ENCODE data around the gene JMJD8. TPM values are rescaled to one million over a fixed set of nuclear protein-coding genes. Genes with fewer than 3 reads are reported as not detected.

The JMJD8 gene
- total and polyA plus RNA-seq, 9 of the 15 experiments (the other 6 are each of a cell fraction or from before 2014, with no cell fraction given), result 1.2 to 50.6 (median 29.3) TPM

DNA sequence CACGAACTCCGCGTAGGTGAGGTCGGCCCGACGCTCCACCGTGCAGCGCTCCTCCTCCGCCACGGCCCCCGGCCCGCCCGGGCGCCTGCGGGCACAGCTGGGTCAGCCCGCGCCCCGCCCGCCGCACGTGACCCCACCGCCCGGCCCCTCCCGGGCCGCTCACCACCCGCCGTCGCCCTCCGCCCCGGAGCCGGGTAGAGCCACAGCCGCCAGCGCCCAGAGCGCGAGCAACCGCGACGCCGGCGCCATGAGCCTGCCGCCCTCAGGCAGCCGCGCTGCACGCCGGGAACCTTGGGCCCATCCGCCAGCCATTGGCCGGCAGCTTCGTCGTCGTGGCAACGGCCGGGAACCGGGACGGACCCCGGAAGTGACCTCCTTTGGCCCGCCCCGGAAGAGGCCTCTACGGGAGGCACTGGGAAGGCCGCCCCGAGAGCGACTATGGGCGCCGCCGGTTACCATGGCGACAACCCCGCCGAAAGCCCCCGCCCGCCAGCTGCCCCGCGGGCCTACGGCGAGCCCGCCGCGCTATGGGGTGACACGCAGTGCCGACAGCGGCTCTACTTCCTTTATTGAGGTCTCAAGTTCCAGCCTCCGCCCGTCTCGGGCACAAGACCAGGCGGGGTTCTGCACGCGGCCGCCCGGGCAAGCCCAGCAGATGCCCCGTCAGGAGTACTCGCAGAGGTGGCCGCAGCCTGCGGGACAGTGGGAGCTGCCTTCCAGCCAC, at the start of gene JMJD8 (continued):
- TF ChIP-seq, protein P1, sequence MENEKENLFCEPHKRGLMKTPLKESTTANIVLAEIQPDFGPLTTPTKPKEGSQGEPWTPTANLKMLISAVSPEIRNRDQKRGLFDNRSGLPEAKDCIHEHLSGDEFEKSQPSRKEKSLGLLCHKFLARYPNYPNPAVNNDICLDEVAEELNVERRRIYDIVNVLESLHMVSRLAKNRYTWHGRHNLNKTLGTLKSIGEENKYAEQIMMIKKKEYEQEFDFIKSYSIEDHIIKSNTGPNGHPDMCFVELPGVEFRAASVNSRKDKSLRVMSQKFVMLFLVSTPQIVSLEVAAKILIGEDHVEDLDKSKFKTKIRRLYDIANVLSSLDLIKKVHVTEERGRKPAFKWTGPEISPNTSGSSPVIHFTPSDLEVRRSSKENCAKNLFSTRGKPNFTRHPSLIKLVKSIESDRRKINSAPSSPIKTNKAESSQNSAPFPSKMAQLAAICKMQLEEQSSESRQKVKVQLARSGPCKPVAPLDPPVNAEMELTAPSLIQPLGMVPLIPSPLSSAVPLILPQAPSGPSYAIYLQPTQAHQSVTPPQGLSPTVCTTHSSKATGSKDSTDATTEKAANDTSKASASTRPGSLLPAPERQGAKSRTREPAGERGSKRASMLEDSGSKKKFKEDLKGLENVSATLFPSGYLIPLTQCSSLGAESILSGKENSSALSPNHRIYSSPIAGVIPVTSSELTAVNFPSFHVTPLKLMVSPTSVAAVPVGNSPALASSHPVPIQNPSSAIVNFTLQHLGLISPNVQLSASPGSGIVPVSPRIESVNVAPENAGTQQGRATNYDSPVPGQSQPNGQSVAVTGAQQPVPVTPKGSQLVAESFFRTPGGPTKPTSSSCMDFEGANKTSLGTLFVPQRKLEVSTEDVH (IDR thresholded peaks at IDR 0.05; ENCODE audit: low read depth, partially characterized antibody), result peak; percentile 81
- TF ChIP-seq MECOM (CRISPR knock-in tag; IDR thresholded peaks at IDR 0.05) (no peak), ZFP36 (IDR thresholded peaks at IDR 0.05; ENCODE audit: low read depth, low read length, partially characterized antibody) (no peak), THRAP3 (IDR thresholded peaks at IDR 0.05; ENCODE audit: borderline replicate concordance) (no peak), GATA2 (CRISPR knock-in tag; IDR thresholded peaks at IDR 0.05) (no peak), SUPT5H (IDR thresholded peaks at IDR 0.05) (peak; percentile 25), CREB1 (IDR thresholded peaks at IDR 0.05) (peak; percentile 78), CREB1 (CRISPR knock-in tag; IDR thresholded peaks at IDR 0.05) (peak; percentile 81), GATAD2A (IDR thresholded peaks at IDR 0.05) (0 out of 2 replicates have a peak, but pooled peaks have one; percentile 24), CREM (IDR thresholded peaks at IDR 0.05; ENCODE audit: low read depth) (peak; percentile 90), PRPF4 (IDR thresholded peaks at IDR 0.05; ENCODE audit: insufficient read depth, low read depth, low read length, poor library complexity, severe bottlenecking) (no peak), SOX6 (IDR thresholded peaks at IDR 0.05) (no peak; the same call in 1 of the 2 replicates), MBD2 (IDR thresholded peaks at IDR 0.05; ENCODE audit: borderline replicate concordance, low read depth) (peak; percentile 55; the same call in 1 of the 2 replicates), ZNF143 (CRISPR knock-in tag; IDR thresholded peaks at IDR 0.05) (peak; percentile 82), BHLHE40 (IDR thresholded peaks at IDR 0.05; ENCODE audit: low read length) (peak; percentile 57; the same call in 1 of the 2 replicates), MCM5 (IDR thresholded peaks at IDR 0.05; ENCODE audit: low read depth) (no peak), RBM17 (IDR thresholded peaks at IDR 0.05; ENCODE audit: borderline replicate concordance, low read depth, low read length) (no peak), ELF4 (CRISPR knock-in tag; IDR thresholded peaks at IDR 0.05) (0 out of 2 replicates have a peak, but pooled peaks have one; percentile 16), ATF7 (IDR thresholded peaks at IDR 0.05) (peak; percentile 75), TAF1 (IDR thresholded peaks at IDR 0.05; ENCODE audit: control insufficient read depth, extremely low read depth, insufficient read depth, low read length, severe bottlenecking) (peak; percentile 84), KLF16 (IDR thresholded peaks at IDR 0.05) (no peak)
- TF ChIP-seq, protein P2, sequence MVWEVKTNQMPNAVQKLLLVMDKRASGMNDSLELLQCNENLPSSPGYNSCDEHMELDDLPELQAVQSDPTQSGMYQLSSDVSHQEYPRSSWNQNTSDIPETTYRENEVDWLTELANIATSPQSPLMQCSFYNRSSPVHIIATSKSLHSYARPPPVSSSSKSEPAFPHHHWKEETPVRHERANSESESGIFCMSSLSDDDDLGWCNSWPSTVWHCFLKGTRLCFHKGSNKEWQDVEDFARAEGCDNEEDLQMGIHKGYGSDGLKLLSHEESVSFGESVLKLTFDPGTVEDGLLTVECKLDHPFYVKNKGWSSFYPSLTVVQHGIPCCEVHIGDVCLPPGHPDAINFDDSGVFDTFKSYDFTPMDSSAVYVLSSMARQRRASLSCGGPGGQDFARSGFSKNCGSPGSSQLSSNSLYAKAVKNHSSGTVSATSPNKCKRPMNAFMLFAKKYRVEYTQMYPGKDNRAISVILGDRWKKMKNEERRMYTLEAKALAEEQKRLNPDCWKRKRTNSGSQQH (CRISPR knock-in tag; IDR thresholded peaks at IDR 0.05), result no peak
- TF ChIP-seq, protein P3, sequence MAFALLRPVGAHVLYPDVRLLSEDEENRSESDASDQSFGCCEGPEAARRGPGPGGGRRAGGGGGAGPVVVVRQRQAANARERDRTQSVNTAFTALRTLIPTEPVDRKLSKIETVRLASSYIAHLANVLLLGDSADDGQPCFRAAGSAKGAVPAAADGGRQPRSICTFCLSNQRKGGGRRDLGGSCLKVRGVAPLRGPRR (CRISPR knock-in tag; IDR thresholded peaks at IDR 0.05), result no peak
- TF ChIP-seq, protein P4, sequence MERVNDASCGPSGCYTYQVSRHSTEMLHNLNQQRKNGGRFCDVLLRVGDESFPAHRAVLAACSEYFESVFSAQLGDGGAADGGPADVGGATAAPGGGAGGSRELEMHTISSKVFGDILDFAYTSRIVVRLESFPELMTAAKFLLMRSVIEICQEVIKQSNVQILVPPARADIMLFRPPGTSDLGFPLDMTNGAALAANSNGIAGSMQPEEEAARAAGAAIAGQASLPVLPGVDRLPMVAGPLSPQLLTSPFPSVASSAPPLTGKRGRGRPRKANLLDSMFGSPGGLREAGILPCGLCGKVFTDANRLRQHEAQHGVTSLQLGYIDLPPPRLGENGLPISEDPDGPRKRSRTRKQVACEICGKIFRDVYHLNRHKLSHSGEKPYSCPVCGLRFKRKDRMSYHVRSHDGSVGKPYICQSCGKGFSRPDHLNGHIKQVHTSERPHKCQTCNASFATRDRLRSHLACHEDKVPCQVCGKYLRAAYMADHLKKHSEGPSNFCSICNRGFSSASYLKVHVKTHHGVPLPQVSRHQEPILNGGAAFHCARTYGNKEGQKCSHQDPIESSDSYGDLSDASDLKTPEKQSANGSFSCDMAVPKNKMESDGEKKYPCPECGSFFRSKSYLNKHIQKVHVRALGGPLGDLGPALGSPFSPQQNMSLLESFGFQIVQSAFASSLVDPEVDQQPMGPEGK (CRISPR knock-in tag; IDR thresholded peaks at IDR 0.05; ENCODE audit: borderline replicate concordance), result no peak

Measured in K562 (cell line).